ENCODE results near the gene MESP2. TPM values are rescaled to one million over a fixed set of nuclear protein-coding genes. Genes with fewer than 3 reads are reported as not detected.
A peak's percentile ranks its signal among the peaks of the same experiment; 100 is the strongest.

Gene MESP2
- total RNA-seq, 1 experiment from 2014 or later: not detected

GRCh38 chr15:89801471-89802195 is 25.5 kb downstream of the MESP2 start:
- DNase-seq (ENCODE audit: low read depth): no peak

GRCh38 chr15:89802231-89802928 is 26.2 kb downstream of the MESP2 start:
- DNase-seq (ENCODE audit: low read depth): no peak

- no peak for DNase-seq (ENCODE audit: low read depth)
These were observed 27.1 kb downstream of the MESP2 start for GRCh38 chr15:89802986-89803824.

DNA sequence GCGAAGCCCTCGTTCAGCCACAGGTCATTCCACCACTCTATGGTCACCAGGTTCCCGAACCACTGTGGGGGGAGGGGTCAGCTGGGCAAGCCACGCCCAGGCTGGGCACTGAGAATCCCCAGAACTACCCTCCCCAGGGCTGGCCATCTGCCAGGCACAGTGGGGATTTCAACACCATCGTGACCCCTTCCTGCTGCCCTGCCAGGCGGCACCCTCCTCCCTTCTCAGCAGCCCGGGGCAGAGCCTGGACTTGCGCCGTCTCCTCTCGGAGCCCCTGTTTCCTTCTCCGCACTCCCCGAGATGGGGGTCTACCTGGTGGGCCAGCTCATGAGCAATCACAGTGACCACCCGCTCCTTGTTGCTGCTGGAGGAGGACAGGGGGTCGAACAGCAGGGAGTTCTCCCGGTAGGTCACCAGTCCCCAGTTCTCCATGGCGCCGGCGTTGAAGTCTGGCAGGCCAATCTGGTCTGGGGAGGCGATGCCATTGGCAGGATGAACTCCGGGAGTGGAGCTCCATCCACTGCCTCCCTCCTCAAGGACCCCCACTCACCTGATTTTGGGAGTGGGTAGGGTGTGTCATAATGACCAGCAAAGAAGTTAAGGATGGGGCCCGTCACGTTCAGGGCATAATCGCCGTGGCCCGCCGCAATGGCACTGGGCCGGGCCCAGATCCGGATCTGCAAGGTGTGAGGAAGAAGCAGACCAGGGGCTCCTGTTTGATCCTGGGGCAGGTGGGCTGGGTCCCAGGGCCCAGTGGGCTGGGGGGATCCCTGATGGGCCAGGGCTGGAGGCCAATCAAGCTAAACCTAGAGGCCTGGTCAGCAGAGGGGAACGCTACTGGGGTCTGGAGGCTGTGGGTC is 28.0 kb downstream of the MESP2 start:
- no peak for DNase-seq (ENCODE audit: low read depth)

DNA sequence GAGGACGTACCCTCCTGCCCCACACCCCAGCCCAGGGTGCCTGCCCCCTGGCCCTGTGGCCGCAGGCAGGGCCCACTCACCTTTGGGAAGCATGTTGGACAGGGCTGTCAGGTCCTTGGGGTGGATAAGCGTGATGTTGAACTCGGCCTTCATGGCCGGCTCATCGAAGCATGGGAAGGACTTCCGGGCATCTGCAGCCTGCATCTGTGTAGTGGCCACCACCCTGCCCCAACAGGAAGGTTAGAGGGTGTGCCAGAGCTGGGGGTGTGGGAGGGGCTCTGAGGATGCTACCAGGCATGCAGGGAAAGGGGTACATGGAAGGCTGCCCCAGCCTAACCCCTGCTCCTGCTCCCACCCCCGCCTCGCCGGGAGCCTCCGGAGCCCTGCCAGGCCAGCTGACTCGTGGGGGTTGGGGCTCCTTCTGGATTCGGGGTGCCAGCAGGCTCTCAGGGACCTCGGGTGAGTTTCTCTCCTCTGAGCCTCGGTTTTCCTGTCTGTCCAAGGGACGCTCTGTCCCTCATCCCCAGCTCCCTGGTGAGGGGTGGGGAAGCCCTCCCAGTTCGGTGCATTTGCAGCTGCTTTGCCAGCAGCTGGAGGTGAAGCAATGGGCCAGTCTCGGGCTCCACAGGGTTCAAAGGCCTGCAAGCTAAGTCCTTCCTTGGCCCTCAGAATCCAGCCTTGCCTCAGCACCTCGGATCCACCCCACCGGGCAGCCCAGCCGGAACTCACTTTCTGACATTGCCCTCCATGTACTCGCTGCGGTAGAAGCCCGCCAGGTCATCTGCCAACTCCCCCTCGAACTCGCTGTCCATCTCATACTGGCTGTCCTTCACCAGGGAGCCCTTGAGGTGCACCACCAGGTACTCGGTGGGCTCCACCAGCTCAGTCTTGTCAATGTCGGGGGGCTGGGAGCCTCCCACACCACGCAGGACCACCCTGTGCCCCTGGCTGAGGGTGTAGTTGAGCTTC is 29.4 kb downstream of the MESP2 start:
- DNase-seq (ENCODE audit: low read depth): no peak

- DNase-seq (ENCODE audit: low read depth): no peak
These were observed 30.1 kb downstream of the MESP2 start for GRCh38 chr15:89806210-89806558.

- no peak for DNase-seq (ENCODE audit: low read depth)
These were observed 30.7 kb downstream of the MESP2 start for GRCh38 chr15:89806559-89807550.

DNA sequence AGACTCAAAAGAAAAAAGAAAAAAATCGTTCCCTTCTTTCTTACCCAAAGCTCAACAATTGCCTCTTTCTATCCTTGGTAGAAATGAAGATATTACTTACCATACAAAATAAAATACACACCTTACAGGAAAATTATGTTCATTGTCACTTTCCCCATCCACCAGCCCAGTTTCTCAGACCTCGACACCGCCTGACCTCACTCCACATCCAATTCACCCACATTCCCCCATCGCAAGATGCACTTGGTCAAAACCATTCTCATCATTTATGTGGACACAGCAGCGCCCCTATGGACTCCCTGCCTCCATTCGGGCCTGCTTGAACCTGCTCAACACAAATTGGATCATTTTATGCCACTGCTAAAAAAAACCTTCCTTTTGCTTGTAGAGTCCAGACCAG is 31.6 kb downstream of the MESP2 start:
- no peak for DNase-seq (ENCODE audit: low read depth)

DNA sequence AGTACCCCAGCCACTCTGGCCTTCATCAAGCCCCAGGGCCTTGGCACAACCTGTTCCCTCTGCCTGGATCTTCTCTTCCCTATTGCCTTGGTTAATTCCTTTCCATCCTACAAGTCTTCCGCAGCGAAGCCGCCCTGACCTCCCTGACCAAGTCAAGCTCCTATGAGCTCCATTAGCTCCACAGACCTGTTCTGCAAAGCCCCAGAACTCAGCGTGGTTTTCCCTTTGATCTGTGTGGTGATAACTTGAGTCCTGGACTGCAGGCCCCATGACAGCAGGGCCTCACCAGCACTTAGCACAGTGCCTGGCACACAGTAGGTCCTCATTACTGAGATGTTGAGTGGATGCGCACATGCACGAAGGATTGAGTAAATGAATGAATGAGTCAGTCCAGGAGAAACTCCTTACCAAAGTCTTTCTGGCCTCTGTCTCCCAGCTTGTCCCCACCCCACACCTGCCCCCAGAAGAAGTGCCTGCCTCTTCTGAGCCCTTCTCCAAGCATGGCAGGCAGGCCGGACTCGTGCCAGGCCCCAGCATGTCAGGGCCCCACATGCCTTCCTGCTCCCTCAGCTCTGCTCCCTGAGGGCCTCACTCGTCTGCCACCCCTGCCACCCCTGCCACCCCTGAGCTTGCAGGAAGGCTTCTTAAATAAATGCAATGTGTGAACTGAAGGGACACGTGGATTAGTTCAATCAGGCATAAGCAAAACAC is 32.2 kb downstream of the MESP2 start:
- no peak for DNase-seq (ENCODE audit: low read depth)

DNA sequence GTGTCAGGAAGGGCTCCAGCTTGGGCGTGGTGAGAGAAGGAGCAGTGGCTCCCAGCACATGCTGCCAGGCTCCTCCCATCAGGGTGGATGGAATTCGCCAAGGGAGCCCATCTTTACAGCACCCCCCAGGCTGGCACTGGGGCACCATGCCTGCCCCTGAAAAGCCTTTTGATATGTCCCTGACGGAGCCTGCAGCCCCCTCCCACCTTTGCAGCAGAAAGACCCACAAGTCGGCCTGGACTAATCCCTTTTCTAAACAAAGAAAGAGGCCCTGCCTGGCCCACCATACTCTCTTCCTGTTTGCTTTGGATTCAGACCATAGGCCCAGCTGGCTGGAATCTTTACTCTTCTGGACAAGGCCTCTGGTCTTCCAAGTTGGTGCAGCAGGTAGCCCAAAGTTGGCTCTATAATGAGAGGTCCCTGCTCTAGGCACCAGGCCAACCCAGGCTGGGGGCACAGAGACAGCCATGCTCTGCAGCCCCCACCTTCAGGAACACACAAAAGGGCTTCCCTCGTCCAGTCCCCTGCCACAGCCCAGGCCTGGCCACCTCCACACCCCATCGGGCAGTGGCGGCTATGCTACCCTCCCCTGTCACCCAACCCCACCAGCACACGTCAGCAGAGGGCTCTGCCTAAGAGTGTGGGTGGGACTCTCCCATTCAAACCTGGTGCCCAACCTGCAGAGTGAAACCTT is 33.1 kb downstream of the MESP2 start:
- DNase-seq (ENCODE audit: low read depth): no peak

DNA sequence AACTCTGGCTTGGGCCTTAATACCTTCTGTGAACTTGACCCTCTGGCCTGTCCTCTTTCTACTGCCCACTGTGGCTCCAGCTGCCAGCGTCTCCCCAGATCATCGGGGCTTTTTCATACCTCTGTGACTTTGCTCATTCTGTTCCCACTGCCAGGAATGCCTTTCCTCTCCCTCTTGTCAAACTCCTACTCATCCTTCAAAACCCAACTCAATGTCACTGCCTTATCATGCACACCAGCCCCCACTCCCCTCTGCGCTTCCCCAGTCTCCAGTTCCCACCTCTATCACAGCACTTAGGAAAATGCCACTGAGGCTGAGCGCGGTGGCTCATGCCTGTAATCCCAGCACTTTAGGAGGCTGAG is 33.6 kb downstream of the MESP2 start:
- DNase-seq (ENCODE audit: low read depth): no peak

- DNase-seq (ENCODE audit: low read depth): no peak
These were observed 34.7 kb downstream of the MESP2 start for GRCh38 chr15:89810837-89811236.

- peak; percentile 51 for DNase-seq (ENCODE audit: low read depth)
These were observed 36.1 kb downstream of the MESP2 start for GRCh38 chr15:89812011-89812846.

GRCh38 chr15:89812847-89813320 is 36.8 kb downstream of the MESP2 start:
- DNase-seq (ENCODE audit: low read depth): no peak

DNA sequence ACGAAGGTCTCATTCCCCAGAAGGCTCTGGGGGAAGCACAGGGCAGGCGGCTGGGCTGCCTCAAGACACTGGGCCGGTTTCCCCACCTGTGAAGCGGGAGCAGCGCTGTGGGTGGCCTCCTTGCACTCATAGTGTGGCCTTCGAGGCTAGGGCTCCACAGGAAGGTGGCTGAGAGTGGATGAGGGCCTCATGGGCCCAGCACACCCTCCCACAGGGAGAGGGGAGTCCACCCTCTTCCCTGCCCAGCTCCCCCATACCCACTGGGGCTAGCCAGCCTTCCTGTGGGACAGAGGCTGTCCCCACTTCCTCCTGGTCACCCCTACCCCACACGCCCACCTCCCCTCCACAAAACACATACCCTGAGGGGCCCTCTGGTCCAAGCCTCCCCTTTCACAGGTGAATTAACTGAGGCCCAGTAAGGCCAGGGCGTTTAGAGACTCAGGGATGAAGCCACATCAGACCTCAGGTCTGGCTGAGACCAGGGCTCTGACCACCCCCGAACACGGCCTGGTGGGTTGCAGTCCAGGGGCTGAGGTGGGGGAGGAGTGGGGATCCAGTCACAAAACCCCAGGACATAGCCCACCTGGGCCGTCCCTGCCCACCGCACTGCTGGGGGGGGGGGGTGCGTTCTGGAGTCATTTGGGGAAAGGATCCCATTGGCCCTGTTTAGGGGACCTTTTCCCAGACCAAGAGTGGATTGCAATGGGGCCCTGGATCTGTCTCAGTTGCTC is 37.4 kb downstream of the MESP2 start:
- DNase-seq (ENCODE audit: low read depth): no peak
